Activated naive CD8-positive, alpha-beta T cell treated with anti-CD3 and anti-CD28 coated beads, Interleukin-2, amount 50 U/mL, for 24 hours (primary cell): ENCODE measurements around the gene ZNF491.
"Not testable (repeated sequence)": the region's sequence is repeated elsewhere in the genome, so short reads cannot be mapped to it uniquely, and the experiment has no call there.

Source experiments
- ATAC-seq: fragments of 150-1000 bp; cut with Tn5 transposase; one replicate; pipeline ENCODE4 v1.10.0; 2021
- DNase-seq: peaks from one replicate; pipeline ENCODE4 v3.0.0; 2021
- H3K27ac Mint-ChIP-seq: one replicate; pipeline ENCODE4 v1.8.0; 2021; ENCODE audit warnings: mild to moderate bottlenecking, mixed read lengths
- H3K27me3 Mint-ChIP-seq: one replicate; pipeline ENCODE4 v1.8.0; 2021; ENCODE audit warnings: mixed read lengths
- H3K36me3 Mint-ChIP-seq: one replicate; pipeline ENCODE4 v1.8.0; 2021; ENCODE audit warnings: low read depth, mixed read lengths
- H3K4me1 Mint-ChIP-seq: one replicate; pipeline ENCODE4 v1.8.0; 2021; ENCODE audit warnings: mixed read lengths
- H3K4me3 Mint-ChIP-seq: one replicate; pipeline ENCODE4 v1.8.0; 2021; ENCODE audit warnings: mild to moderate bottlenecking, moderate library complexity, mixed read lengths
- H3K9me3 Mint-ChIP-seq: one replicate; pipeline ENCODE4 v1.8.0; 2021; ENCODE audit warnings: mixed read lengths

ZNF491 gene

GRCh38 chr19:11832253-11832912 is 34.1 kb downstream of the ZNF491 start:
- no peaks in the 10 kb centered on the region for H3K27me3 Mint-ChIP-seq
- H3K4me1 Mint-ChIP-seq = peaks cover 6% of the 10 kb centered on the region
- ATAC-seq (no peak), DNase-seq (no peak)
- H3K4me3 Mint-ChIP-seq = no peak overlapping the region
- no peak overlapping the region for H3K27ac Mint-ChIP-seq
- H3K9me3 Mint-ChIP-seq = peaks cover 56% of the 10 kb centered on the region
- H3K36me3 Mint-ChIP-seq = peaks cover 82% of the 10 kb centered on the region

GRCh38 chr19:11833541-11833940 is 35.2 kb downstream of the ZNF491 start:
- no peak for DNase-seq
- Mint-ChIP-seq H3K9me3 (peaks cover 51% of the 10 kb centered on the region), H3K36me3 (peaks cover 71% of the 10 kb centered on the region), H3K4me3 (no peak overlapping the region), H3K27ac (no peak overlapping the region), H3K27me3 (no peaks in the 10 kb centered on the region), H3K4me1 (peaks cover 6% of the 10 kb centered on the region)
- no peak for ATAC-seq

- not testable (repeated sequence) for H3K27ac Mint-ChIP-seq, H3K27me3 Mint-ChIP-seq, DNase-seq, H3K4me3 Mint-ChIP-seq, H3K4me1 Mint-ChIP-seq, ATAC-seq
- Mint-ChIP-seq H3K9me3 (peaks cover 48% of the 10 kb centered on the region), H3K36me3 (peaks cover 51% of the 10 kb centered on the region)
Observed at GRCh38 chr19:11835626-11836066, 37.3 kb downstream of the ZNF491 start.

- Mint-ChIP-seq H3K27ac (peak overlapping the region; percentile 5), H3K4me1 (peaks cover 19% of the 10 kb centered on the region), H3K27me3 (no peaks in the 10 kb centered on the region), H3K4me3 (no peak overlapping the region), H3K9me3 (peaks cover 12% of the 10 kb centered on the region), H3K36me3 (no peaks in the 10 kb centered on the region)
- ATAC-seq (no peak), DNase-seq (no peak)
Observed at GRCh38 chr19:11843722-11844121, 45.4 kb downstream of the ZNF491 start.

- not testable (repeated sequence) for H3K4me3 Mint-ChIP-seq, H3K27ac Mint-ChIP-seq, H3K9me3 Mint-ChIP-seq, H3K27me3 Mint-ChIP-seq, DNase-seq, ATAC-seq
- peaks cover 36% of the 10 kb centered on the region for H3K4me1 Mint-ChIP-seq
- H3K36me3 Mint-ChIP-seq = peaks cover 16% of the 10 kb centered on the region
Observed at GRCh38 chr19:11847615-11848014, 49.3 kb downstream of the ZNF491 start.

GRCh38 chr19:11848200-11848593 is 49.9 kb downstream of the ZNF491 start:
- peaks cover 3% of the 10 kb centered on the region for H3K9me3 Mint-ChIP-seq
- H3K4me3 Mint-ChIP-seq = peak overlapping the region; percentile 82

GRCh38 chr19:11848594-11849469 is 50.5 kb downstream of the ZNF491 start, which contains the start of gene ZNF439:
ZNF439 (plus strand) TSS chr19:11848726; CDS start chr19:11848868, 142 bp downstream.
- peak; percentile 98 for ATAC-seq
- Mint-ChIP-seq H3K36me3 (peaks cover 22% of the 10 kb centered on the region), H3K9me3 (no peaks in the 10 kb centered on the region)

More at GRCh38 chr19:11848200-11848593, 49.9 kb downstream of the ZNF491 start:
- Mint-ChIP-seq H3K27me3 (no peaks in the 10 kb centered on the region), H3K4me1 (peaks cover 31% of the 10 kb centered on the region), H3K36me3 (peaks cover 18% of the 10 kb centered on the region), H3K27ac (peak overlapping the region; percentile 81)
- DNase-seq (no peak), ATAC-seq (no peak)

GRCh38 chr19:11850289-11850688 is 52.0 kb downstream of the ZNF491 start:
- not testable (repeated sequence) for ATAC-seq, H3K9me3 Mint-ChIP-seq, H3K27ac Mint-ChIP-seq, H3K27me3 Mint-ChIP-seq, H3K4me3 Mint-ChIP-seq, DNase-seq
- Mint-ChIP-seq H3K4me1 (peaks cover 26% of the 10 kb centered on the region), H3K36me3 (peaks cover 31% of the 10 kb centered on the region)

More at GRCh38 chr19:11848594-11849469, 50.5 kb downstream of the ZNF491 start, which contains the start of gene ZNF439:
- peak; percentile 91 for DNase-seq
- Mint-ChIP-seq H3K4me3 (peak within 1 kb of the TSS; percentile 82), H3K27me3 (no peaks in the 10 kb centered on the region), H3K27ac (peak within 1 kb of the TSS; percentile 83), H3K4me1 (peaks cover 26% of the 10 kb centered on the region)

- no peak overlapping the region for H3K27ac Mint-ChIP-seq
- H3K36me3 Mint-ChIP-seq = peaks cover 52% of the 10 kb centered on the region
- DNase-seq (no peak), ATAC-seq (no peak)
- peaks cover 22% of the 10 kb centered on the region for H3K4me1 Mint-ChIP-seq
- H3K9me3 Mint-ChIP-seq = peaks cover 28% of the 10 kb centered on the region
- H3K4me3 Mint-ChIP-seq = no peak overlapping the region
- no peaks in the 10 kb centered on the region for H3K27me3 Mint-ChIP-seq
Observed at GRCh38 chr19:11853358-11853757, 55.0 kb downstream of the ZNF491 start.

GRCh38 chr19:11856596-11857250 is 58.4 kb downstream of the ZNF491 start:
- Mint-ChIP-seq H3K27me3 (no peaks in the 10 kb centered on the region), H3K4me1 (no peaks in the 10 kb centered on the region), H3K9me3 (peaks cover 60% of the 10 kb centered on the region), H3K4me3 (no peak overlapping the region), H3K36me3 (peaks cover 69% of the 10 kb centered on the region), H3K27ac (no peak overlapping the region)
- DNase-seq = no peak
- no peak for ATAC-seq
